Glutamatergic neuron (in vitro differentiated cells): ENCODE measurements around the gene DYRK1A. TPM values are rescaled to one million over a fixed set of nuclear protein-coding genes. Genes with fewer than 3 reads are reported as not detected.

ENCODE experiments used
- DNase-seq: peaks from one replicate; pipeline ENCODE4 v3.0.0; 2022
- H3K27ac Mint-ChIP-seq: one replicate; pipeline ENCODE4 v1.8.0; 2020; ENCODE audit warnings: mild to moderate bottlenecking, mixed read lengths, inconsistent platforms; ENCODE audit not compliant: unreplicated experiment
- H3K27me3 Mint-ChIP-seq: one replicate; pipeline ENCODE4 v1.8.0; 2020; ENCODE audit warnings: mild to moderate bottlenecking, moderate library complexity, mixed read lengths, inconsistent platforms; ENCODE audit not compliant: unreplicated experiment
- H3K36me3 Mint-ChIP-seq: one replicate; pipeline ENCODE4 v1.8.0; 2020; ENCODE audit warnings: mild to moderate bottlenecking, mixed read lengths, inconsistent platforms; ENCODE audit not compliant: unreplicated experiment
- H3K4me1 Mint-ChIP-seq: one replicate; pipeline ENCODE4 v1.8.0; 2020; ENCODE audit warnings: mild to moderate bottlenecking, low read depth, mixed read lengths, inconsistent platforms; ENCODE audit not compliant: unreplicated experiment
- H3K4me3 Mint-ChIP-seq: one replicate; pipeline ENCODE4 v1.8.0; 2020; ENCODE audit warnings: mild to moderate bottlenecking, mixed read lengths, inconsistent platforms; ENCODE audit not compliant: unreplicated experiment
- H3K9me3 Mint-ChIP-seq: one replicate; pipeline ENCODE4 v1.8.0; 2020; ENCODE audit warnings: mild to moderate bottlenecking, moderate library complexity, mixed read lengths, inconsistent platforms; ENCODE audit not compliant: unreplicated experiment
- total RNA-seq: library from RNA; stranded (reverse); fragmentation: NEBNext Ultra II Directional; extraction: Animal tissue kit (Norgen Biotek cat#: 25700); gene quantifications from one replicate; pipeline ENCODE4 v1.2.1, GENCODE V29; 2021; ENCODE audit not compliant: unreplicated experiment
- TF ChIP-seq, protein P1 (sequence below): fragments of 200-600 bp; sonication (generic); IDR thresholded peaks from one replicate; pipeline ENCODE4 v1.5.0; 2021; ENCODE audit not compliant: partially characterized antibody, unreplicated experiment

Gene DYRK1A
- total RNA-seq, 1 donor from 2014 or later: 70.4 TPM

DNA sequence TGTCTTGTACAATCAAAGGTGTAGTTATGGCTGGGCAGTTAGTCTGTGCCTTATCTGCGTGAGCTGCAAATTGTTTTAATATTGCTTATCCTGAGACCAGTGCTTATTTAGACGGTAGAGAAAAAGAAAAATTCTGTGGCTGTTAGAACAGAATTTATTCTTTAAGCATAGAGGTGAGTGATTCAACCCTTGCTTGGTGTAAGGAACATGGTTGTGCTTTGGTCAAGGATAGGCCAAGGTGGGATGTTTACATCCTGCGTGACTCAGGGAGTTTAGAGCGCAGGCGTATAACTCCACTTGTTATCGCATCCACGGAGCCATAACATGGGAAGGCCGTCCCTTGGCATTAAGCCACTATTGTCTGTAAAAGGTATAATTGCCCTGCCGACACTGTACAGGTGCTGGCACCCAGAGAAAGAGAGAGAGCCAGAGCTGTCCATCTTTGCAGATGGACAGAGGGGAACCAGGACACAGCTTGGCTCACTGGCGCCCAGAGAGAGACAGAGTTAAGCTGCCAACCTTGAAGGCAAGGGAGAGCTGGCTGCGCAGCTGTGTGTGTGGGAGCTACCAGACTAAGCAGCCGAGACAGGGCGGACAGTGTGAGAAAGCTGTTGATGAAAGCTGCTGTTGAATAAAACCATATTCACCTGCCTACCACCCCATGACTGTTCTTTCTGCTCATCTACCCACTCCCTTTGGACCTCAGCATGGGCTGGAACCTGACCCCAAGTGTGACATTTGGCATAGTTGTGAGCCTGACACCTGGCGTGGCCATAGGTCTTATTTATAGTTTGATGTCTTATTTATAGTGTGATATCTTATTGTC lies 200.4 kb downstream of the DYRK1A start:
- no peaks in the 10 kb centered on the region for H3K9me3 Mint-ChIP-seq
- H3K4me1 Mint-ChIP-seq: no peaks in the 10 kb centered on the region
- H3K4me3 Mint-ChIP-seq: no peak overlapping the region
- no peaks in the 10 kb centered on the region for H3K27me3 Mint-ChIP-seq
- H3K36me3 Mint-ChIP-seq: no peaks in the 10 kb centered on the region
- no peak for DNase-seq
- no peak overlapping the region for H3K27ac Mint-ChIP-seq
- TF ChIP-seq, protein P1, sequence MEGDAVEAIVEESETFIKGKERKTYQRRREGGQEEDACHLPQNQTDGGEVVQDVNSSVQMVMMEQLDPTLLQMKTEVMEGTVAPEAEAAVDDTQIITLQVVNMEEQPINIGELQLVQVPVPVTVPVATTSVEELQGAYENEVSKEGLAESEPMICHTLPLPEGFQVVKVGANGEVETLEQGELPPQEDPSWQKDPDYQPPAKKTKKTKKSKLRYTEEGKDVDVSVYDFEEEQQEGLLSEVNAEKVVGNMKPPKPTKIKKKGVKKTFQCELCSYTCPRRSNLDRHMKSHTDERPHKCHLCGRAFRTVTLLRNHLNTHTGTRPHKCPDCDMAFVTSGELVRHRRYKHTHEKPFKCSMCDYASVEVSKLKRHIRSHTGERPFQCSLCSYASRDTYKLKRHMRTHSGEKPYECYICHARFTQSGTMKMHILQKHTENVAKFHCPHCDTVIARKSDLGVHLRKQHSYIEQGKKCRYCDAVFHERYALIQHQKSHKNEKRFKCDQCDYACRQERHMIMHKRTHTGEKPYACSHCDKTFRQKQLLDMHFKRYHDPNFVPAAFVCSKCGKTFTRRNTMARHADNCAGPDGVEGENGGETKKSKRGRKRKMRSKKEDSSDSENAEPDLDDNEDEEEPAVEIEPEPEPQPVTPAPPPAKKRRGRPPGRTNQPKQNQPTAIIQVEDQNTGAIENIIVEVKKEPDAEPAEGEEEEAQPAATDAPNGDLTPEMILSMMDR: no peak

DNA sequence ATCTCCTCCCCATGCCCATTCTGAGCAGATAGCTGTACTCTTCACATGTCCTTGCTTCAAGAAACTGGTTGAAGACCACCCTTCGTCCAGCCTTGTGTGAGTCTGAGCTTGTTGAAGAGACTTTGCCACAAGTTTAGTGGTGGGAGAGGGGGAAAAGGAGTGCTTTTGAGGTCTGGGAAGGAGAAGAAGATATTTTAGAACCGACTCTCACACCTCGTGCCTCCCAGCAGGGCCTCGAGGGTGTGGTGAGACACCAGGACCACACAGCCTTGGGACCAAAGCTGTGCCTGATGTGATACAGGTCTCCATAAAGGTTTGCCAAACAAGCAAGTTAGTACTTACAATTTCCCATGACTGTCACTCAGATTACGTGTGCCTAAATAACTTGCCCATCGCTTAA lies 201.8 kb downstream of the DYRK1A start:
- no peak overlapping the region for H3K4me3 Mint-ChIP-seq
- H3K4me1 Mint-ChIP-seq: no peaks in the 10 kb centered on the region
- no peak overlapping the region for H3K27ac Mint-ChIP-seq

DNA sequence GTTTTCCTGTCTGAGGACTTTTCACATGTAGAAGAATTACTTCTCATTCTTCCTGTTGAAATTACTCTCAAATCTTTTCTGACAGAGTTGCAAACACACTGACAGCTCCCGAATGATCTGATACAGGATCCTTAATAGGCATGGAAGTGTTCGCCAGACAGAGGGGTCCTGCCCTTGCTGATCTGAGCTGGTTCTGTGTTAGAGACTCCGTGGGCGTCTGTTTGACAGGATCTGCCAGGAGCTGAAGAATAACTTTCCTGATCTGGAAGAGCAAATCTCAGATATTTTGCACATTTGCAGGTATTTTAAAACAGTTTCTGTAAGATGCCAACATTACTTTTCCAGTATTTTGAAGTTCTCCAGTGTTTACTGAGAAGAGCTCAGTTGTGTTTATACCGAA lies 202.3 kb downstream of the DYRK1A start:
- no peaks in the 10 kb centered on the region for H3K27me3 Mint-ChIP-seq
- TF ChIP-seq, protein P1: no peak
- no peaks in the 10 kb centered on the region for H3K36me3 Mint-ChIP-seq
- no peaks in the 10 kb centered on the region for H3K4me1 Mint-ChIP-seq
- no peak overlapping the region for H3K27ac Mint-ChIP-seq
- no peaks in the 10 kb centered on the region for H3K9me3 Mint-ChIP-seq
- no peak for DNase-seq
- H3K4me3 Mint-ChIP-seq: no peak overlapping the region

More for the DNA sequence above, 201.8 kb downstream of the DYRK1A start:
- Mint-ChIP-seq H3K9me3 (no peaks in the 10 kb centered on the region), H3K27me3 (no peaks in the 10 kb centered on the region), H3K36me3 (no peaks in the 10 kb centered on the region)
- TF ChIP-seq, protein P1: no peak
- DNase-seq: no peak

DNA sequence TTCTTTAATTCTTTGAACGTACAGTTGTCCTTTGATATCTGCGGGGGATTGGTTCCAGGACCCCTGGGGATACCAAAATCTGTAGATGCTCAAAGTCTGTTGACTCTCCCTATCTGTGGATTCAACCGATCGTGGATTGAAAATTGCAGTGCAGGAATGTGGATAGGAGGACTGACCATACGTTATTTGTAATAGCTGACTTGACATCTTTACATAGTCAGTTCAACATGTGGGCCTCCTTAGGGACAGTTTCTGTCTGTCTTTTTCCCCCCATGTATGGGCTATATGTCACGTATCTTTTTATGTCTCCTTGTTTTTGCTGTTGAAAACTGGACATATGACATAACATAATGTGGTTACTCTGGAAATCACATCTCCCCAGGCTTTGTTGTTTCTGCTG lies 204.9 kb downstream of the DYRK1A start:
- Mint-ChIP-seq H3K27me3 (no peaks in the 10 kb centered on the region), H3K4me3 (no peak overlapping the region), H3K9me3 (no peaks in the 10 kb centered on the region), H3K4me1 (no peaks in the 10 kb centered on the region), H3K27ac (no peak overlapping the region), H3K36me3 (no peaks in the 10 kb centered on the region)
- TF ChIP-seq, protein P1: no peak
- DNase-seq: no peak

DNA sequence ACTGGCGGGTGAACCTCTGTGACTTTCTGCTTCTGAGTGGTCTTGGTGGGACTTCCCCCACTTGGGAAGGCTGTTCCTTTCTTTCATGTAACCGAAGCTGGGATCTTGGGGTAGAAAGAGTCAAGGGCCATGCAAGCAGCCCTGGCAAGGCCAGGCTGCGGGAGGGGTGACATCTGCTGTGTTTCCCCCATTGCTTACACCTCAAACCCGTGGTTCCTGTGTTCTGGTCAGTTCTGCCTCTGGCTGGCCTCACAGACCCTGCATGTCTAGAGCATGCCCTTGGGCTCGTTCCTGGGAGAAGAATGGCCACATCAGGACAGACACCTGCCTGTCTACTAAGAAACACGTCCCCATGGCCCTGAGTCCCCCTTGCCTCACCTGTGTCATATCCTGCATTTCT lies 207.7 kb downstream of the DYRK1A start:
- TF ChIP-seq, protein P1: no peak
- Mint-ChIP-seq H3K9me3 (peaks cover 2% of the 10 kb centered on the region), H3K27me3 (no peaks in the 10 kb centered on the region), H3K4me1 (no peaks in the 10 kb centered on the region), H3K27ac (no peak overlapping the region), H3K4me3 (no peak overlapping the region), H3K36me3 (no peaks in the 10 kb centered on the region)
- no peak for DNase-seq
